ENCODE measurements around the gene ANKRD16.

- TF ChIP-seq REST (IDR thresholded peaks at IDR 0.05; ENCODE audit: insufficient read depth in 1 of 2, low read depth in 2 of 2, low read length in 2 of 2) (no peak), POLR2AphosphoS5 (IDR thresholded peaks at IDR 0.05; ENCODE audit: low read depth, low read length) (no peak), SIN3A (IDR thresholded peaks at IDR 0.05; ENCODE audit: borderline replicate concordance, insufficient read depth, low read length) (no peak), TAF1 (IDR thresholded peaks at IDR 0.05; ENCODE audit: borderline replicate concordance, insufficient read depth, low read length) (no peak), FOXP2 (optimal IDR thresholded peaks at IDR 0.05; ENCODE audit: borderline replicate concordance, extremely low read depth, extremely low read length, insufficient read depth) (no peak)
Observed at GRCh38 chr10:5896208-5897052, 6.7 kb upstream of the ANKRD16 start.
